HG02973 (cell line): ENCODE results near the gene XAGE3.
"Not testable (repeated sequence)": the region's sequence is repeated elsewhere in the genome, so short reads cannot be mapped to it uniquely, and the experiment has no call there.

ENCODE experiments used
- ATAC-seq: cut with Tn5 transposase; IDR thresholded peaks from one replicate; pipeline ENCODE4 v1.9.1; 2021; ENCODE audit warnings: moderate library complexity; ENCODE audit not compliant: unreplicated experiment

Gene XAGE3

GRCh38 chrX:52843619-52844018 is 24.3 kb downstream of the XAGE3 start:
- not testable (repeated sequence) for ATAC-seq

- no peak for ATAC-seq
These were observed 28.7 kb downstream of the XAGE3 start for GRCh38 chrX:52839137-52839536.

- no peak for ATAC-seq
These were observed 37.3 kb downstream of the XAGE3 start for GRCh38 chrX:52830551-52830950.

- no peak for ATAC-seq
These were observed 43.3 kb downstream of the XAGE3 start for GRCh38 chrX:52824608-52825007.

GRCh38 chrX:52821079-52821760 is 46.7 kb downstream of the XAGE3 start:
- ATAC-seq: no peak

- no peak for ATAC-seq
These were observed 48.1 kb downstream of the XAGE3 start for GRCh38 chrX:52819788-52820187.
